H9 (cell line): ENCODE data around the gene FNDC3B. TPM values are rescaled to one million over a fixed set of nuclear protein-coding genes. Genes with fewer than 3 reads are reported as not detected.

Experiments
- DNase-seq: peaks from one replicate; pipeline ENCODE4 v3.0.0-alpha.2; 2017
- H2AFZ ChIP-seq: one replicate; pipeline ENCODE4 v1.6.1; 2013; ENCODE audit warnings: mild to moderate bottlenecking, low read length, control low read depth, moderate library complexity
- H2AK5ac ChIP-seq: 2 replicates; pipeline ENCODE4 v1.6.1; 2013; ENCODE audit warnings: low read length, control low read depth, mixed read lengths; ENCODE audit not compliant: insufficient read length
- H2BK120ac ChIP-seq: one replicate; pipeline ENCODE4 v1.6.1; 2013; ENCODE audit warnings: low read depth, mild to moderate bottlenecking, low read length, control low read depth, inconsistent platforms; ENCODE audit not compliant: poor library complexity, severe bottlenecking
- H2BK12ac ChIP-seq: 2 replicates; pipeline ENCODE4 v1.6.1; 2013; ENCODE audit warnings: low read length, control low read depth, mixed read lengths, low read depth; ENCODE audit not compliant: insufficient read length
- H2BK15ac ChIP-seq: 2 replicates; pipeline ENCODE4 v1.6.1; 2013; ENCODE audit warnings: low read depth, low read length, control low read depth
- H2BK20ac ChIP-seq: one replicate; pipeline ENCODE4 v1.6.1; 2013; ENCODE audit warnings: low read depth, mild to moderate bottlenecking, low read length, control low read depth, inconsistent platforms; ENCODE audit not compliant: poor library complexity, severe bottlenecking
- H2BK5ac ChIP-seq: 2 replicates; pipeline ENCODE4 v1.6.1; 2013; ENCODE audit warnings: low read length, control low read depth, mixed read lengths; ENCODE audit not compliant: insufficient read length
- H3K14ac ChIP-seq: 2 replicates; pipeline ENCODE4 v1.6.1; 2013; ENCODE audit warnings: low read length, control low read depth; ENCODE audit not compliant: insufficient read depth
- H3K18ac ChIP-seq: 2 replicates; pipeline ENCODE4 v1.6.1; 2013; ENCODE audit warnings: low read depth, mild to moderate bottlenecking, mixed read lengths, low read length, control low read depth; ENCODE audit not compliant: insufficient read length
- H3K23ac ChIP-seq: 2 replicates; pipeline ENCODE4 v1.6.1; 2013; ENCODE audit warnings: low read length, control low read depth, mixed read lengths, low read depth; ENCODE audit not compliant: insufficient read length
- H3K23me2 ChIP-seq: 2 replicates; pipeline ENCODE4 v1.6.1; 2013; ENCODE audit warnings: low read depth, mild to moderate bottlenecking, mixed read lengths, low read length, control low read depth; ENCODE audit not compliant: insufficient read length, poor library complexity, severe bottlenecking
- H3K27ac ChIP-seq: 2 replicates; pipeline ENCODE4 v1.5.1; 2013; ENCODE audit warnings: low read length, control low read depth, mixed read lengths, low read depth; ENCODE audit not compliant: insufficient read length
- H3K27me3 ChIP-seq: 2 replicates; pipeline ENCODE4 v1.6.1; 2013; ENCODE audit warnings: low read length, control low read depth, inconsistent platforms; ENCODE audit not compliant: insufficient read depth
- H3K4ac ChIP-seq: 2 replicates; pipeline ENCODE4 v1.6.1; 2013; ENCODE audit warnings: low read depth, mild to moderate bottlenecking, control low read depth, inconsistent platforms, low read length, moderate library complexity
- H3K4me1 ChIP-seq: 2 replicates; pipeline ENCODE4 v1.6.1; 2013; ENCODE audit warnings: low read length, control low read depth, inconsistent platforms; ENCODE audit not compliant: insufficient read depth
- H3K4me2 ChIP-seq: 2 replicates; pipeline ENCODE4 v1.6.1; 2013; ENCODE audit warnings: low read length, control low read depth, mixed read lengths; ENCODE audit not compliant: insufficient read length, insufficient read depth
- H3K56ac ChIP-seq: 2 replicates; pipeline ENCODE4 v1.6.1; 2013; ENCODE audit warnings: low read depth, mild to moderate bottlenecking, mixed read lengths, low read length, control low read depth; ENCODE audit not compliant: insufficient read length
- H3K79me1 ChIP-seq: 2 replicates; pipeline ENCODE4 v1.6.1; 2013; ENCODE audit warnings: low read depth, mild to moderate bottlenecking, moderate library complexity, low read length, control low read depth, inconsistent platforms; ENCODE audit not compliant: insufficient read depth, poor library complexity, severe bottlenecking
- H3K79me2 ChIP-seq: 2 replicates; pipeline ENCODE4 v1.6.1; 2013; ENCODE audit warnings: low read length, control low read depth, inconsistent platforms; ENCODE audit not compliant: insufficient read depth
- H3K9ac ChIP-seq: 2 replicates; pipeline ENCODE4 v1.6.1; 2013; ENCODE audit warnings: low read length, control low read depth, mixed read lengths; ENCODE audit not compliant: insufficient read length; ENCODE audit errors: extremely low read depth
- H3K9me3 ChIP-seq: one replicate; pipeline ENCODE4 v1.6.1; 2013; ENCODE audit warnings: low read depth, low read length, inconsistent platforms; ENCODE audit not compliant: control insufficient read depth
- H3T11ph ChIP-seq: one replicate; pipeline ENCODE4 v1.6.1; 2013; ENCODE audit warnings: mild to moderate bottlenecking, low read length, control low read depth, inconsistent platforms
- H4K20me1 ChIP-seq: one replicate; pipeline ENCODE4 v1.6.1; 2013; ENCODE audit not compliant: control insufficient read depth, insufficient read length, insufficient read depth
- H4K5ac ChIP-seq: 2 replicates; pipeline ENCODE4 v1.6.1; 2013; ENCODE audit warnings: low read depth, mild to moderate bottlenecking, mixed read lengths, low read length, control low read depth; ENCODE audit not compliant: insufficient read length
- H4K8ac ChIP-seq: replicated peaks from 2 replicates; pipeline ENCODE4 v1.6.1; 2013; ENCODE audit warnings: low read length, control low read depth, mixed read lengths, low read depth; ENCODE audit not compliant: insufficient read length
- H4K91ac ChIP-seq: 2 replicates; pipeline ENCODE4 v1.6.1; 2013; ENCODE audit warnings: low read depth, mild to moderate bottlenecking, moderate library complexity, mixed read lengths, low read length, control low read depth; ENCODE audit not compliant: insufficient read length
- H3K27ac Mint-ChIP-seq, 3 experiments: 2 replicates in 2 of 3; 3 replicates in 1 of 3; pipeline ENCODE4 v1.8.0; 2020 to 2021; ENCODE audit warnings: mixed read lengths in 3 of 3, mild to moderate bottlenecking in 1 of 3, moderate library complexity in 1 of 3
- H3K27me3 Mint-ChIP-seq: 2 replicates; pipeline ENCODE4 v1.8.0; 2021; ENCODE audit warnings: low read depth, mild to moderate bottlenecking, moderate library complexity, mixed read lengths
- H3K36me3 Mint-ChIP-seq, 3 experiments: 2 replicates in 2 of 3; 3 replicates in 1 of 3; pipeline ENCODE4 v1.8.0; 2020 to 2021; ENCODE audit warnings: low read depth in 3 of 3, mixed read lengths in 3 of 3; ENCODE audit not compliant: insufficient read depth in 1 of 3
- H3K4me1 Mint-ChIP-seq, 2 experiments: 2 replicates each; pipeline ENCODE4 v1.8.0; 2020; ENCODE audit warnings: mixed read lengths in 2 of 2
- H3K4me3 Mint-ChIP-seq, 2 experiments: 2 replicates in 1 of 2; 3 replicates in 1 of 2; pipeline ENCODE4 v1.8.0; 2020 to 2021; ENCODE audit warnings: mild to moderate bottlenecking in 2 of 2, mixed read lengths in 2 of 2, moderate library complexity in 1 of 2
- H3K9me3 Mint-ChIP-seq, 2 experiments: 2 replicates in 1 of 2; 3 replicates in 1 of 2; pipeline ENCODE4 v1.8.0; 2020; ENCODE audit warnings: mild to moderate bottlenecking in 2 of 2, mixed read lengths in 2 of 2, moderate library complexity in 1 of 2
- WGBS: extraction: QIAGEN DNeasy Blood & Tissue Kit; methylation state at CpG from one replicate; pipeline ENCODE4 v1.1.7; 2013; ENCODE audit warnings: missing lambda C conversion rate, low lambda C conversion rate, mixed read lengths; ENCODE audit not compliant: insufficient read length; ENCODE audit errors: extremely low coverage; 5-methylcytosine and 5-hydroxymethylcytosine counted together
- total RNA-seq: library from RNA; stranded (reverse); gene quantifications from 2 replicates; pipeline ENCODE4 v1.2.1, GENCODE V29; 2021
- TF ChIP-seq, protein P1 (sequence below): fragments of 200-600 bp; sonication (generic); conservative IDR thresholded peaks from 3 replicates; pipeline ENCODE4 v1.8.0; 2021; ENCODE audit warnings: antibody characterized with exemption, mild to moderate bottlenecking

Gene FNDC3B
- total RNA-seq, 1 experiment from 2014 or later: 43.8 TPM

DNA sequence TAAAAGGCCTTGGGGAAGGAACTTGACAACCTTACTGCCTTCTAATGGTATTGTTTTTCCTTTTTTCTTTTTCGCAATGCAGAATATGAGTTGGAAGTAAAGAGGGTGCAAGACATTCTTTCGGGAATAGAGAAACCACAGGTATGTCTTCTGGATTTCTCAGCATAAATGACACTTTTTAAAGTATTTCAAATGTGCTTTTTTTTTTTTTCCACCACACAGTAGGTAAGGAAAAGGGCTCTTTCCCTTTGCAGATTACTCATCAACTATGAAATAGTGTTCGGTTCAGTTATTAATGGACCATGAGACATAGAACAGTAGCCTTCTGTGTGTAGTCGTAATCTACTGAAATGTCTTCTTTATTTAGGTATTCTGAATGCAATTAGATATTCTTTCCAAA lies 246.5 kb downstream of the FNDC3B start:
- Mint-ChIP-seq H3K36me3 (peaks cover 6 to 13% (median 7%) of the 10 kb centered on the region in 3 experiments; a peak in 5 of 7 replicates), H3K4me1 (0 out of 4 replicates have a peak, but pooled peaks cover 2% of the 10 kb centered on the region in 2 experiments), H3K4me3 (no peak overlapping the region), H3K27me3 (no peaks in the 10 kb centered on the region), H3K9me3 (no peaks in the 10 kb centered on the region), H3K27ac (no peak overlapping the region)
- Histone ChIP-seq H3K23ac (no peak overlapping the region), H2BK5ac (no peak overlapping the region), H2AFZ (no peak overlapping the region), H3K79me1 (no peaks in the 10 kb centered on the region), H3K27me3 (no peaks in the 10 kb centered on the region), H4K91ac (no peak overlapping the region), H3K27ac (no peak overlapping the region), H3K4me2 (no peak overlapping the region), H2AK5ac (no peak overlapping the region), H4K20me1 (no peaks in the 10 kb centered on the region), H3K4me1 (no peaks in the 10 kb centered on the region), H2BK120ac (no peak overlapping the region), H2BK15ac (no peak overlapping the region), H3K79me2 (0 out of 2 replicates have a peak, but pooled peaks cover 2% of the 10 kb centered on the region), H3K56ac (no peak overlapping the region), H3K23me2 (no peaks in the 10 kb centered on the region), H3T11ph (no peak overlapping the region), H4K5ac (no peak overlapping the region), H4K8ac (no peak overlapping the region), H2BK12ac (no peak overlapping the region), H3K4ac (no peak overlapping the region), H3K18ac (no peak overlapping the region), H2BK20ac (no peak overlapping the region), H3K14ac (no peak overlapping the region), H3K9ac (no peak overlapping the region), H3K9me3 (no peaks in the 10 kb centered on the region)
- TF ChIP-seq, protein P1, sequence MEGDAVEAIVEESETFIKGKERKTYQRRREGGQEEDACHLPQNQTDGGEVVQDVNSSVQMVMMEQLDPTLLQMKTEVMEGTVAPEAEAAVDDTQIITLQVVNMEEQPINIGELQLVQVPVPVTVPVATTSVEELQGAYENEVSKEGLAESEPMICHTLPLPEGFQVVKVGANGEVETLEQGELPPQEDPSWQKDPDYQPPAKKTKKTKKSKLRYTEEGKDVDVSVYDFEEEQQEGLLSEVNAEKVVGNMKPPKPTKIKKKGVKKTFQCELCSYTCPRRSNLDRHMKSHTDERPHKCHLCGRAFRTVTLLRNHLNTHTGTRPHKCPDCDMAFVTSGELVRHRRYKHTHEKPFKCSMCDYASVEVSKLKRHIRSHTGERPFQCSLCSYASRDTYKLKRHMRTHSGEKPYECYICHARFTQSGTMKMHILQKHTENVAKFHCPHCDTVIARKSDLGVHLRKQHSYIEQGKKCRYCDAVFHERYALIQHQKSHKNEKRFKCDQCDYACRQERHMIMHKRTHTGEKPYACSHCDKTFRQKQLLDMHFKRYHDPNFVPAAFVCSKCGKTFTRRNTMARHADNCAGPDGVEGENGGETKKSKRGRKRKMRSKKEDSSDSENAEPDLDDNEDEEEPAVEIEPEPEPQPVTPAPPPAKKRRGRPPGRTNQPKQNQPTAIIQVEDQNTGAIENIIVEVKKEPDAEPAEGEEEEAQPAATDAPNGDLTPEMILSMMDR: no peak
- WGBS: no CpG with 5 or more reads among the region's 4 CpGs
- no peak for DNase-seq
